Choroid plexus epithelial cell (primary cell): ENCODE data around the gene TLCD3A.

ENCODE experiments used
- DNase-seq: peaks from one replicate; pipeline ENCODE4 v3.0.0-alpha.2; 2010; ENCODE audit warnings: low read depth
- H3K4me3 ChIP-seq: 2 replicates; pipeline ENCODE4 v1.5.1; 2011; ENCODE audit warnings: low read depth, mild to moderate bottlenecking, control low read depth, low read length, moderate library complexity
- CTCF ChIP-seq: conservative IDR thresholded peaks from 2 replicates; pipeline ENCODE4 v1.5.1; 2011; ENCODE audit warnings: low read depth, mild to moderate bottlenecking, control low read depth, inconsistent platforms, low read length, moderate library complexity

TLCD3A gene

GRCh38 chr17:732067-732901 is at the start of gene TLCD3A:
Gene TLCD3A (plus strand): TSS chr17:732596. CDS start chr17:732648, 52 bp downstream.
- DNase-seq = peak; percentile 57
- TF ChIP-seq CTCF = no peak
- H3K4me3 ChIP-seq = peak within 1 kb of the TSS; percentile 72

GRCh38 chr17:683040-683439 is 49.4 kb upstream of the TLCD3A start:
- no peak overlapping the region for H3K4me3 ChIP-seq
- no peak for TF ChIP-seq CTCF
- no peak for DNase-seq

- no peak for DNase-seq
- no peak overlapping the region for H3K4me3 ChIP-seq
- no peak for TF ChIP-seq CTCF
These were observed 48.7 kb upstream of the TLCD3A start for GRCh38 chr17:683499-684254.

- no peak for TF ChIP-seq CTCF
- no peak overlapping the region for H3K4me3 ChIP-seq
- DNase-seq = no peak
These were observed 47.4 kb upstream of the TLCD3A start for GRCh38 chr17:685006-685405.

GRCh38 chr17:688100-688989 is 44.1 kb upstream of the TLCD3A start:
- peak; percentile 66 for TF ChIP-seq CTCF
- DNase-seq = peak; percentile 79
- no peak overlapping the region for H3K4me3 ChIP-seq

- no peak overlapping the region for H3K4me3 ChIP-seq
- TF ChIP-seq CTCF = no peak
- no peak for DNase-seq
These were observed 42.7 kb upstream of the TLCD3A start for GRCh38 chr17:689556-690275.
